D341Med (cell line): ENCODE results near the gene ABT1.

Experiments
- DNase-seq: peaks from one replicate; pipeline ENCODE4 v3.0.0; 2012; ENCODE audit warnings: low spot score

Gene ABT1

GRCh38 chr6:26575494-26575939 is 21.2 kb upstream of the ABT1 start:
- no peak for DNase-seq

- no peak for DNase-seq
These were observed 20.3 kb upstream of the ABT1 start for GRCh38 chr6:26576407-26576843.

GRCh38 chr6:26576929-26577719 is 19.6 kb upstream of the ABT1 start:
- DNase-seq = no peak

- DNase-seq = no peak
These were observed 19.1 kb upstream of the ABT1 start for GRCh38 chr6:26577720-26578072.

DNA sequence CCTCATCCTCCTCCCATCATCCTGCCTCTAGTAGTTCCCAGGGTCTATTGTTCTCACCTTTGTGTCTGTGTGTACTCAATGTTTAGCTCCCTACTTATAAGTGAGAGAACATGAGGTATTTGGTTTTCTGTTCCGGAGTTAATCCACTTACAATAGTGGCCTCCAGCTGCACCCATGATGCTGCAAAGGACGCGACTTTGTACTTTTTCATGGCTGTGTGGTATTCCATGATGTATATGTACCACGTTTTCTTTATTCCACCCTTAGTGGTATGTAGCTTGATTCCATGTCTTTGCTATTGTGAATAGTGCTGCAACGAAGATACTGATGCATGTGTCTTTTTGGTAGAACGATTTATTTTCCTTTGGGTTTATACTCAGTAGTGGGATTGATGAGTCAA is 18.5 kb upstream of the ABT1 start:
- DNase-seq = no peak

DNA sequence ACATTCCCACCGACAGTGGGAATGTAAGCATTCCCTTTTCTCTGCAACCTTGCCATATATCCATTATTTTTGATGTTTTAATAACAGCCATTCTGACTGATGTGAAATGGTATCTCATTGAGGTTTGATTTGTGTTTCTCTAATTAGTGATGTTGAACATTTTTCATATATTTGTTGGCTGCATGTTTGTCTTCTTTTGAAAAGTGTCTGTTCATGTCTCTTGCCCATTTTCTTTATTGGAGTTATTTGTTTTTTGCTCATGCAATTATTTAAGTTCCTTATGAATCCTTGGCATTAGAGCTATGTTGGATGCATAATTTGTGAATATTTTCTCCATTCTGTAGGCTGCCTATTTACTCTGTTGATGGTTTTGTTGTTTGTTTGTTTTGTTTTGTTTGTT is 18.0 kb upstream of the ABT1 start:
- DNase-seq = no peak

DNA sequence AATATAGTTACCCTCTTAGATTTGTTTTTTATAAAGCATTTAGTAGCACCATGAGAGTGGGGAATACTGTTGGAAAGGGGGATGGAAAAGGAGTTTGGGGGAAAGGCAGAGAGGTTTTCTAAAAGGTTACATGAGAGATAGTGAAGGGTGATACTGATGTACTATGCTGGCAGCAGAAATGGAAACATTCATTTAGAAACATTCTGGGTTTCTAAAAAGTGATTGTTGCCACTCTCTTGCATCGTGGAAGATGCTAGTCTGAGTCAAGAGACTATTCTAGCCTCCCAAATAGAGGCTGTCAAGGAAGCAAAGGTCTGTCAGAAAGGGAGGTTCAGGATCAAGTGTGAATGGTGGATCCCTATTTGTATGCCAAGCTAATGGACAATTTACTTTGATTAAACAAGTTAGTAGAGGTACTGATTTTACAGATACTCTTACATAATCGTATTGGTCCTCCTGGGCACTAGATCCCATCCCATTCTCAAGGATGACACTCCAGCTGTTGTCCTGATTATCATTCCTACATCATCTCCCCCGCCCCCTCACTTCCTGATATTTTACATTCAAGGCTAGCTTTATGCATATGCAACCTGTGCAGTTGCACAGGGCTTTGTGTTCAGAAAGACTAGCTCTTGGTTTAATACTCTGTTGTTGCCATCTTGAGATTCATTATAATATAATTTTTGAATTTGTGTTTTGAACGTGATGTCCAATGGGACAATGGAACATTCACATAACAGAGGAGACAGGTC is 15.4 kb upstream of the ABT1 start:
- no peak for DNase-seq

GRCh38 chr6:26588965-26589364 is 7.8 kb upstream of the ABT1 start:
- DNase-seq = no peak

GRCh38 chr6:26592649-26593048 is 4.1 kb upstream of the ABT1 start:
- no peak for DNase-seq

GRCh38 chr6:26593278-26594130 is 3.2 kb upstream of the ABT1 start:
- DNase-seq = no peak

GRCh38 chr6:26594131-26594498 is 2.6 kb upstream of the ABT1 start:
- DNase-seq = no peak

GRCh38 chr6:26594730-26595632 is 1.8 kb upstream of the ABT1 start:
- no peak for DNase-seq

DNA sequence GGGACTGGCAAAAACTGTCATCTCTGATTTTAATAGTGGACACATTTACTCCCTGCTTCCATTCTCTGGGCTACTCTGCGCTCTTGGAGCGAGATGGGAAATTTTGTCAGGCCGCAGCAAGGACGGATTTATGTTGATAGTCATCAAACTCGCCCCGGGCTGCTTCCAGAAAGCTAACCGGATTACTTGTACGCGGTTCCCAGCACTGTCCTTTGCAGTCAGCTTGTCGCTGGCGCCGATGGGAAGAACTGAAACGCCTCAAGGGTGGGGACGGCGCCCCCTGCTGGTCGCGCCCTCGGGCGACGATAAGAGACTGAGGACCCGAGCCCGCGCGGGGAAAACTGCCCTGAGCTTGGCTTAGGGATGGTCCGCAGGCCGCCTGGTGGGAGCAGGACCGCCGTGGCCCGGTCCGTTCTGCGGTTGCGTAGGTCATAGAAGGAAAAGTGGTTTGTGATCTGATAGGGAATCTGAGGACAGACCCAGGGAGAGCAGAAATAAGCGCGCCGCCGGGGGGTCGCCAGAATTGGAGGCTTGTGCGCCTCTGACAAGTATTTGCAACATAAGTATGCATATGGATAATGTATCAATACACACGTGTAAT is 984 bp upstream of the ABT1 start:
- DNase-seq = peak; percentile 89

DNA sequence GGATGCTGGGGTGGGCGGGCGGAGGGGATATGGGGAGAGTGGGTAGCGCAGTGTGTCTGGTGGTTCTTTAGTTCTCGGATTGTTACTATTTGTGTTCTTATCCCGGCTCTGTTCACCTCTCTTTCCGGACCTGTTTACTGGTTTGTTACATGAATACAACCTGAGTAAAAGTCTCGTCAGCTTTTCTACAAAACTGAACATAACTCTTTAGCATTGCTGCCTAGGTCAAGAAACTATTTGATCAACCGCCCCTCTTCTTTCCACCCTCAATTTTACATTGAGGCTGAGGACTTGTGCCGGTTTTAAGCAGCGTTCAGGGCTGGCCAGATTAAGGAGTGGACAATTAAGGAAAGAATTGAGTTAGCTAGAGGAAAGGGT is 625 bp downstream of the ABT1 start:
- DNase-seq = no peak

DNA sequence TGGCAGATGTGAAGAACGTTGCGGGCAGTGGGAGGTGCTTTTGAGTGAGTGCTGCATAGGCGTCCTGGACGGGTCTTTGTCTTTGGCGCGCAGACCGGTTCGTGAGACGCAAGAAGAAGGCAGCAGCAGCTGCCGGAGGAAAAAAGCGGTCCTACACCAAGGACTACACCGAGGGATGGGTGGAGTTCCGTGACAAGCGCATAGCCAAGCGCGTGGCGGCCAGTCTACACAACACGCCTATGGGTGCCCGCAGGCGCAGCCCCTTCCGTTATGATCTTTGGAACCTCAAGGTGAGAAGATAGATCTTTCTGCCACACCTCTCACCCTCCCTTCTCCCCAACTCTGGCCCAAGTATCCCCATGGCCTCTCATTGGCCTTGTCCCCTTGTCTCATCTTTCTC is 1.1 kb downstream of the ABT1 start:
- no peak for DNase-seq

DNA sequence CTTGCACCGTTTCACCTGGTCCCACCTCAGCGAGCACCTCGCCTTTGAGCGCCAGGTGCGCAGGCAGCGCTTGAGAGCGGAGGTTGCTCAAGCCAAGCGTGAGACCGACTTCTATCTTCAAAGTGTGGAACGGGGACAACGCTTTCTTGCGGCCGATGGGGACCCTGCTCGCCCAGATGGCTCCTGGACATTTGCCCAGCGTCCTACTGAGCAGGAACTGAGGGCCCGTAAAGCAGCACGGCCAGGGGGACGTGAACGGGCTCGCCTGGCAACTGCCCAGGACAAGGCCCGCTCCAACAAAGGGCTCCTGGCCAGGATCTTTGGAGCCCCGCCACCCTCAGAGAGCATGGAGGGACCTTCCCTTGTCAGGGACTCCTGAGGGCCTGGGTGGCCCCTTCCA is 1.5 kb downstream of the ABT1 start:
- DNase-seq = no peak

GRCh38 chr6:26599134-26599533 is 2.4 kb downstream of the ABT1 start:
- DNase-seq = no peak

GRCh38 chr6:26599591-26599990 is 2.8 kb downstream of the ABT1 start:
- DNase-seq = no peak

DNA sequence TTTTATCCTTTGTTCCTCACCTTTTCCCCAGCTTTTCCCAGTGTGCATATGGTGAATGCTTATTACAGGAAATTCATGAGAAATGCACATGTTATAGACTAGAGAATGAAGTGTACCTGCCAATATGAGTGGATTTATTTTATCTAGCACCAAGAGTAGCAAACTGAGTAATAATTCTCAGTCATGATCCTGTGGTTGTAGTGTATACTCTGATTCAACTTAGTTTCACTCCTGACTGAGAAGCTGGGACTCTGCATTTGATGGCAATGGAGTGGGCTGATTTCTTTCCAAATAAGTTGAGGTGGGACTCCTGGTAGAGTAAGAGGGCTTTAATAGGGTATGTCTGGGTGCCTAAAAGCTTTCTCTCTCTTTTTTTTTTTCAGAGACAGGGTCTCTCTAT is 4.0 kb downstream of the ABT1 start:
- no peak for DNase-seq

- no peak for DNase-seq
These were observed 5.5 kb downstream of the ABT1 start for GRCh38 chr6:26602262-26602661.

DNA sequence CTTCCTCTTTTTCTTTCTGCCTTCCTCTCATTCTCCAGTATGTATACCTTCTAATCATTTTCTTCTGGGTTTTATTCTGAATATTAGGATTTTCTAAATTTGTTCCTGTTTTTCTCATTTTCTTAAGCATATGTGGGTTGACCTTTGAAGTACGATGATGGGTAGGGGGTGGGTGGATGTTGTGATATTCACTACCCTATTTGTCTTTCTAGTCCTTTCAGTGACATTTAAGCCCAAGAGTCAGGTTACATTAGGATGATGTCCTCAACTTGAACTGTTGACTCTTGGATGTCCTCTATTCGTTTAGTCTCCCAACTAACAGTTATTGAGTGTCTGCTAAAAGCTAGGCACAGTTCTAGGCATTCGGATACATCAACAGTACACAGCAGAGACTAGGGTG is 7.3 kb downstream of the ABT1 start:
- DNase-seq = no peak
